GM21737 (cell line): ENCODE data around the gene COIL.

Experiments used
- ATAC-seq: cut with Tn5 transposase; IDR thresholded peaks from one replicate; pipeline ENCODE4 v1.9.1; 2021; ENCODE audit warnings: mild to moderate bottlenecking, moderate library complexity; ENCODE audit not compliant: unreplicated experiment

The COIL gene

GRCh38 chr17:56910509-56911235 lies 50.2 kb downstream of the COIL start:
- no peak for ATAC-seq

DNA sequence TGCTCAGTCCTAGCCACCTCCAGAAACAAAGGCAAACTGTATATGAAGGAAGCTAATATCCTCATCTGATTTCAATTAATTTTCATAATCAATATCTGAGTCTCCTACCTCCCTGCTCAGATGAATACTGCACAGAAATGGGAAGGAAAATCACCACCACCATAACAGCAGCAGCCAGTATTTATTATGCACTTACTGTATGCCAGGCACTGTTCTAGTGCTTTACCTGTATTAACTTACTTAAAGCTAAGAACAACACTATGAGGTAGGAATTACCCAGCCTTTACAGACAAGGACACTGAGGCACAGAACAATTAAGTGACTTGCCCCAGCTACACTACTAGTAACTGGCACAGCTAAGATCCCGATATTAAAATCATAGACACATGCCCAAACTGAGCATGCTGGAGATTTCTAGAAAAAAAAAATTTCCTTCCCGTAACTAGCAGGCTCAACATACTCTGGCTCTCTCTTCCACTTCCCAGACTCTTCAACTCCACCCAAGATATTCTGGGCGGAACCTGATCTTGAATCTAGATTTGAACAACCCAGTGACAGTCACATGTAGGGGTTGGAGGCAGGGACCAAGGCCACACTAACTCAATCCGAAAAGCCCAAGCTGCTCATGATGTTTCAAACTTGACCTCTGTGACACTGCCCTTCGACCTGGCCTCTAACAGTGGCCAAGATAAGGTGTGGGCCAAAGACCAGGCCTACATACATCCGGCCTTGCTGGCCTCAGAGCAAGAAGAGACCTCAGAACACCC lies 50.9 kb downstream of the COIL start:
- no peak for ATAC-seq

DNA sequence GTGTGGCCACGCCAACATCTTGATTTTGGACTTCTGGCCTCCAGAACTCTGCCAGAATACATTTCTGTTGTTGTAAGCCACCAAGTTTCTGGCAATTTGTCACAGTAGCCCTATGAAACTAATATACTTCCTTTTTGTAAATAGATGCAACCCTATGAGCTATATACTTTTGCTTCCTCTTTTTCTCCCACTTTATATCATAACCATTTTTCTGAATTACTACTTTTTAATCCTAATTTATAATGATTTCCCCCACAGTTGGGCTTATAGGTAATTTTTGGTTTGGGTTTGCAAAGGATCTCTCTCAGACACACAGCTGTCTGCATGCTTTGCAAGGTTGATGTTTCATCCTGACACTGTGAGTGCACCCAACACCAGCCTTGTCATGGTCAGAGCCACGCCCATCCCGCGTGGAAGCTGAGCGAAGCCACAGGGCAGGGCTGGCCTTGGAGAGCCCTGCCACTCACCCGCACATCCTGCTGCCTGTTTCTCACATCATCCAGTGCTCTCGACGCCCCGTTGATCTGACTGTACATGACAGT lies 52.8 kb downstream of the COIL start:
- peak; percentile 82 for ATAC-seq

DNA sequence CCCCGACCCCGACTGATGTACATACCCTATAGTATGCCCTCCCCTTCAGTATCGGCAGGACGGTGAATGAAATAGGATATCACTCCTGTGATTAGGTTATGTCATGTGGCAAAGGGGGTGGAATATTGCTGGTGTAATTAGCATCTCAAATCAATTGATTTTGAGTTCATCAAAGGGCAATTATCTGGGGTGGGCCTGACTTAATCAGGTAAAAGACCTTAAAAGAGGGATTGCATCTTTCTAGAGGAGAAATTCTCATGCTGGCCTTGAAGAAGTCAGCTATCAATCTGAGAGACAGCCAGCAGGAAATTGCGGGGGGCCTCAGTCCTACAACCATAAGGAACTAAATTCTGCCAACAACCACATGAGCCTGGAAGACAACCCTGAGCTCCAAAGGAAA lies 57.3 kb downstream of the COIL start:
- no peak for ATAC-seq

DNA sequence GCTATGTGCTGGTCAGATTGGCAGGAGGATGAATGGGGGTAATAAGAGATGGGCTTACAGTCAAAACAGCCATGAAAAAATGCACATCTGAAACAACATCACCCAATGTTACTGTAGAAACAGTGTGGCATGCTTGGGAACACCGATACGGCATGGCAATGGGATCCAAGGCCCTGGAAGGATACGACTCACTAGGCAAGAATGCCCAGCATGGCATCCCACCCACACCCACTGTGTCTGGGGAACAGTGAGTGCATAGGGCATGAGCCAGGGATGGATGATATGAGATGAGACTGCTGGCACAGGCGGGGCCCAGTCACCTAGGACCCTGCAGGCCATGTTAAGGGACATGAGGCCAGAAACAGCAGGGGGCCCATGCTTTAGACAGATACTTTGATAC lies 58.5 kb downstream of the COIL start:
- no peak for ATAC-seq

DNA sequence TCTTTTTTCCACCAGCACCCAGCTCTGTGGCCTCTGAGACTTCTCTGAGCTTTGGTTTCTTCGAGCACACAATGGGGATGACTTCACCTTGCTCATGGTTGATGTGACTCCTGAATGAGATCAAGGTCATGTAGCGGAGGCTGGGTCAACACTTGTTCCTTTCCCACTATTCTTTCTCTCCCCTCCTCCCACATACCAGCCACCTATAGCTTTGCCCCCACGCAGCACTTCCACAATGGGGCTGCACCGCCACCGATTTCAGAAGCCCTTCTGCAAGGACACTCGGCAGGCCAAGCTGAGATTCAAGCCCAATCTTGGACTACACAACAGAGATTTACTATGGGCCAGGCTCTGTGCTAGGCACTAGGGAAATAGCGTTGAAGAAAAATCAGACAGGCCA lies 61.4 kb downstream of the COIL start:
- no peak for ATAC-seq

DNA sequence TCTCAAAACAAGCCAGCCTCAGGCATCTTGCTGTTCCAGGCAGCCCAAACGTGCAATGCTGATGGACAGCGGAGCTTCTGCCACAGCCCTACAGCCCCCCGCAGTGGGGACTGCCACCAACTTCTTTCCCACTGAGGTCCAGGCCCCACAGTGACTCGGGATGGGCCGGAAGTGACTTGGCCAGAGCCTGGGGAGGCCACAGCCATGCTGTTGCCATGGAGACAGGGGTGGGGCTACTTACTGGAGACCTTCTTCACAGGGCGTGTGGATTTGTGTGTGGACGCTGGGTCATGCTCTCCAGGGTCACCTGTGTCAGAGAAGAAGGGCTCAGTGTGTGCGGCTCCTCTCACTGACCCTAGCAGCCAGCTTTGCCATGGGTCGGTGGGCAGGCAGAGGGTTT lies 62.0 kb downstream of the COIL start:
- ATAC-seq: no peak

GRCh38 chr17:56897646-56898424 lies 63.0 kb downstream of the COIL start:
- no peak for ATAC-seq

- no peak for ATAC-seq
Observed at GRCh38 chr17:56896968-56897359, 63.9 kb downstream of the COIL start.

DNA sequence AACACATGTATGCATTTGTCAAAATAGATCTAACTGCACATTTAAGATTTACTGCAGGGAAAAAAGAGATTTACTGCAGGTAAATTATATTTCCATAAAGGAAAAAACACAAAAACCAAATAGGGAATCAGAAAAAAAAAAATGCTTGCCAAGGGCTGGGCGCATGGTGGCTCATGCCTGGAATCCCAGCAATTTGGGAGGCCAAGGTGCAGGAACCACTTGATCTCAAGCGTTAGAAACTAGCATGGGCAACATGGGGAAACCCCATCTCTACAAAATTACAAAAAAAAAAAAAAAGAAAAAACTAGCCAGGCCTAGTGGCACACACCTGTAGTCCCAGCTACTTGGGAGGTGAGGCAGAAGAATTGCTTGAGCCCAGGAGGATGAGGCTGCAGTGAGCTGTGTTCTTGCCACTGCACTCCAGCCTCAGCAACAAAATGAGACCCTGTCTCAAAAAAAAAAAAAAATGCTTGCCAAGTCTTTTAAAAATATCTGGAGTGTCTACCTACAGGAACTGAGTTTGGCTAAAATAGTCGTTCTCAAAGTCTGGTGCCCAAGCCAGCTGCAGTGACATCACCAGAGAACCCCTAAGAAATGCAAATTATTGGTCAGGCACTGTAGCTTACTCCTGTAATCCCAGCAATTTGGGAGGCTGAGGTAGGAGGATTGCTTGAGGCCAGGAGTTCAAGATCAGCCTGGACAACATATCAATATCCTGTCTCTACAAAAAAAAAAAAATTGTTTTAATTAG lies 64.5 kb downstream of the COIL start:
- no peak for ATAC-seq

DNA sequence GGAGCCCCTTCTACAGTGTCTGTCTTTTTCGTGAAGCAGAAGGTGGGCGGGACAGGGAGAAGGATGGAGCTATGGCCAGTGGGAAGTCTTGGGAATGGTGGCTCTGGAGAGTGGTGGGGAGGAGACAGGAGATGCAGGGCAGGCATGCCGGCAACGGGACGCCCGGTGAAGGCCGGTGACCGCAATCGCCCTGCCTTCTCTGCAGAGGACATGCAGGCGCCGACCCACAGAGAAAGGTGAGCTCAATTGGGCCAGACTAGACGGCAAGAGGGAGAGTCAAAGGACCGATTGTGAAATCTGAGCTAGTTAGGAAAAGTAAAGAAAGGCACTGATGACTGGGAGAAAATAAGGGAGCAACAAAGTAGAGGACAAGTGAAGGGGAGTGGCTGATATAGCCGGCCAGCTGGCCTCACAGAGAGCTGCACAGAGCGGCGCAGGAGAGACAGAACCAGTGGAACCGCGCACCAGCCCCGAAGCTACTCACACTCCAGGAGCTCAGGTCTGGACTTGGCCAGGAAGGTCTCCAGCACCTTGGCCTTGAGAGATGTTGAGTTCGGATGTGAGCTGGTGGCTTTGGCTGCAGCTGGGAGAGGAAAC lies 65.9 kb downstream of the COIL start:
- ATAC-seq: no peak

GRCh38 chr17:56893503-56893902 lies 67.3 kb downstream of the COIL start:
- no peak for ATAC-seq

- ATAC-seq: no peak
Observed at GRCh38 chr17:56892333-56892732, 68.5 kb downstream of the COIL start.

DNA sequence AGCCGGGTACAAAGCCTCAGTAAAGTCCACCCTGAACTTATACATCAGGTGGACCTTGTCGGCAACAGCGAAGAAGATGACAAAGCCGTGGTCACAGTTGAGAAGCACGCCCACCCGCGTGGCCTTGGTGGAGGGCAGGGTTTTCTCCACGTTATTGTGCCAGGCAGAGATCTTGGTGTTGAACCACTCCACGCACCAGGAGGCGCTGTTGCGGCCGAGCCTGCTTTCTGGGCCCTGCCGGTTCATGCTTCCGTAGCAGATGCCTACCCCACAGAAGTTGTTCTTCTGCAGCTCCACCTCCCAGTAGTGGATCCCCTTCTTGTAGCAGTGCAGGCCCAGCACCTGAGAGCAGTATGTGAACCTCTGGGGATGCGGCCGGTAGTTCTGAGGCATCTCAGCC lies 69.1 kb downstream of the COIL start:
- ATAC-seq: no peak

DNA sequence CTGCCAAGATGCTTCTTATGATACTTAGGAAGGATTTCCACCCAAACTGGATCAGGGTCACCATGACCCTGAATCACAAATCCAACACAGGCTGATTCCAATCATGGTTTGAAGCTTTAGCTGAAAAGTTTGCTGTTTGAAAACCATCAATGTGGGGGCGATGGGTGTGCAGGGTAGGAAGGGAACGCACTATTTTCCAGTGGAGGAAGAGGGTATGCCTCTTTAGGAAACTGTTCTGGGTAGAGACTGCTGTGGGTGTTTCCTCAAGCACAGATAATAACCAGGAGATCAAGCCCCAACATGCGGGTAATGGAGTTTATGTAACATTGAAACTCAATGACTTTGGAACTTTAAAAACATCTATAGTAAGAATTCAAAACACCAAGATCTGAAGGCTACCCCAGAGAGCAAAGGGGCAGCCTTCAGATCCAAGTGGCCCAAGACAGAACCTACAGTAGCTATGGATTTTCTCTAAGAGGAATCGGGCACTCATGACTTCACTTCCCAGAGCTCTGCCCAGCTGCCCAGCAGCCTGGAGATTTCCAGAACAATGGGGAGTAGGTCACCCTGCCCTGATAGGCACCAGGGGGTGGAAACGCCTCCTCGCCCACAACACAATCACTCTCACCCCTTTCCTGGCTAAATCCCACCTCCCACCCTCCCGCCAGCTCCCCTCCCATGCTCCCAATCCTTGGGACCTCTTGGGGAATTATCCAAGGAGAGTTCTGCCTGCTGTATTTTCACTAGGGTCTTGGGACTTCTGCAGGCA lies 69.8 kb downstream of the COIL start:
- no peak for ATAC-seq

GRCh38 chr17:56890390-56890789 lies 70.5 kb downstream of the COIL start:
- no peak for ATAC-seq
